B cell (primary cell): ENCODE results near the gene PCGF1. TPM values are rescaled to one million over a fixed set of nuclear protein-coding genes. Genes with fewer than 3 reads are reported as not detected.

Experiments
- ATAC-seq: fragments of 200-7000 bp; cut with Tn5 transposase; one replicate; pipeline ENCODE4 v1.10.0; 2021; ENCODE audit warnings: low read depth, mild to moderate bottlenecking, moderate number of reproducible peaks, moderate library complexity
- CTCF ChIA-PET: fragments of 350-600 bp; sonication (Branson Sonifier 250); formaldehyde crosslinking; loops from one replicate; lab custom pipeline; 2021; ENCODE audit warnings: antibody characterized with exemption, inconsistent platforms; lab: Charles Lee
- POLR2A ChIA-PET: fragments of 350-600 bp; sonication (Branson Sonifier 250); formaldehyde crosslinking; loops from one replicate; lab custom pipeline; 2021; ENCODE audit warnings: antibody characterized with exemption; lab: Charles Lee
- DNase-seq: peaks from one replicate; pipeline ENCODE4 v3.0.0; 2013
- H2AFZ ChIP-seq: 2 replicates; pipeline ENCODE4 v1.6.1; 2012; ENCODE audit warnings: mild to moderate bottlenecking, low read depth, low read length; ENCODE audit not compliant: insufficient read depth, poor library complexity, severe bottlenecking
- H3K27ac ChIP-seq, 2 donors: 1 replicate in 1 of 2; 2 replicates in 1 of 2; pipeline ENCODE4 v1.5.1; 2012 to 2013; ENCODE audit warnings: low read length in 2 of 2, mild to moderate bottlenecking in 2 of 2, moderate library complexity in 1 of 2
- H3K27me3 ChIP-seq, 4 experiments: fragments of 200-600 bp in 1 of 4; sonication (generic) in 1 of 4; replicated peaks in 1 of 4; 1 replicate in 2 of 4; 2 replicates in 2 of 4; pipeline versions ENCODE4 v1.6.1 to v1.7.0; 2013 to 2016; ENCODE audit warnings: low read length in 3 of 4, mild to moderate bottlenecking in 2 of 4, mixed read lengths in 1 of 4, moderate library complexity in 1 of 4; ENCODE audit not compliant: insufficient read depth in 4 of 4, control insufficient read depth in 3 of 4; ENCODE audit errors: control extremely low read depth in 1 of 4
- H3K36me3 ChIP-seq, 2 experiments: replicated peaks in 1 of 2; 1 replicate in 1 of 2; 2 replicates in 1 of 2; pipeline versions ENCODE4 v1.6.1 to v1.7.1; 2013; ENCODE audit warnings: low read length in 1 of 2; ENCODE audit not compliant: insufficient read depth in 2 of 2, control insufficient read depth in 1 of 2; ENCODE audit errors: control extremely low read depth in 1 of 2, extremely low read depth in 1 of 2
- H3K4me1 ChIP-seq, 2 donors: fragments of 200-600 bp in 1 of 2; sonication (generic) in 1 of 2; 1 replicate in 1 of 2; 2 replicates in 1 of 2; pipeline versions ENCODE4 v1.5.1 to v1.6.1; 2013 to 2017; ENCODE audit warnings: low read length in 2 of 2; ENCODE audit not compliant: control insufficient read depth in 2 of 2, insufficient read depth in 2 of 2
- H3K4me2 ChIP-seq: replicated peaks from 2 replicates; pipeline ENCODE3; 2012; ENCODE audit warnings: mild to moderate bottlenecking, low read depth, low read length; ENCODE audit not compliant: poor library complexity, severe bottlenecking
- H3K4me3 ChIP-seq, 5 experiments: fragments of 200-600 bp in 1 of 5; sonication (generic) in 1 of 5; 1 replicate in 3 of 5; 2 replicates in 2 of 5; pipeline versions ENCODE4 v1.5.1 to v1.7.0; 2011 to 2016; ENCODE audit warnings: low read length in 4 of 5, mild to moderate bottlenecking in 4 of 5, low read depth in 2 of 5, control low read depth in 1 of 5, moderate library complexity in 1 of 5; ENCODE audit not compliant: insufficient read depth in 1 of 5; ENCODE audit errors: control extremely low read depth in 1 of 5, extremely low read depth in 1 of 5
- H3K79me2 ChIP-seq: fragments of 200-600 bp; sonication (generic); one replicate; pipeline ENCODE4 v1.6.0; 2016; ENCODE audit warnings: low read length; ENCODE audit not compliant: control insufficient read depth, insufficient read depth
- H3K9ac ChIP-seq: fragments of 200-600 bp; sonication (generic); 2 replicates; pipeline ENCODE4 v1.6.1; 2017; ENCODE audit warnings: mild to moderate bottlenecking, low read length, moderate library complexity
- H3K9me3 ChIP-seq, 3 donors: one replicate each; pipeline versions ENCODE4 v1.6.1 to v1.7.1; 2013; ENCODE audit warnings: low read length in 2 of 3; ENCODE audit not compliant: control insufficient read depth in 2 of 3, insufficient read depth in 1 of 3; ENCODE audit errors: control extremely low read depth in 1 of 3
- H4K20me1 ChIP-seq: 2 replicates; pipeline ENCODE4 v1.6.0; 2012; ENCODE audit warnings: mild to moderate bottlenecking, low read length; ENCODE audit not compliant: insufficient read depth, control insufficient read depth, poor library complexity, severe bottlenecking
- H3K27ac Mint-ChIP-seq: one replicate; pipeline ENCODE4 v1.8.0; 2021; ENCODE audit warnings: mixed read lengths
- H3K27me3 Mint-ChIP-seq: one replicate; pipeline ENCODE4 v1.8.0; 2021; ENCODE audit warnings: mixed read lengths
- H3K4me1 Mint-ChIP-seq: one replicate; pipeline ENCODE4 v1.8.0; 2021; ENCODE audit warnings: mixed read lengths
- H3K4me3 Mint-ChIP-seq: one replicate; pipeline ENCODE4 v1.8.0; 2021; ENCODE audit warnings: mixed read lengths
- H3K9me3 Mint-ChIP-seq: one replicate; pipeline ENCODE4 v1.8.0; 2022; ENCODE audit warnings: mixed read lengths; ENCODE audit not compliant: insufficient read depth
- CTCF ChIP-seq: fragments of 200-600 bp; IDR thresholded peaks from one replicate; pipeline ENCODE4 v1.8.0; 2022; ENCODE audit warnings: antibody characterized with exemption, mild to moderate bottlenecking
- EZH2 ChIP-seq: IDR thresholded peaks from 2 replicates; pipeline ENCODE4 v1.6.1; 2012; ENCODE audit warnings: borderline replicate concordance, low read depth, mild to moderate bottlenecking, moderate library complexity, low read length; ENCODE audit not compliant: insufficient read depth, poor library complexity, severe bottlenecking
- WGBS: methylation state at CpG from one replicate; pipeline ENCODE4 v1.1.5; 2013; ENCODE audit warnings: missing lambda C conversion rate; ENCODE audit not compliant: insufficient coverage; 5-methylcytosine and 5-hydroxymethylcytosine counted together
- intact Hi-C: fragments of 100-400 bp; cut with micrococcal nuclease; formaldehyde crosslinking; loops from one replicate; pipeline ENCODE4 v1.10.0; 2022
- polyA plus RNA-seq: library from polyadenylated mRNA; depleted of rRNA; stranded (reverse); fragments of >200 nt; gene quantifications from 2 replicates; pipeline ENCODE4 v1.2.3, GENCODE V29; 2012
- total RNA-seq, 2 donors: library from RNA; stranded (reverse); fragments of 120-200 nt in 1 of 2; gene quantifications; 1 replicate in 1 of 2; 2 replicates in 1 of 2; pipeline versions ENCODE4 v1.2.3 to v1.2.4, GENCODE V29; 2013 to 2022

PCGF1 gene
- total and polyA plus RNA-seq, 2 donors (not counting 1 experiment from before 2014, with no cell fraction given), result 21.9 to 40.1 TPM

GRCh38 chr2:74530239-74531187 lies 23.0 kb upstream of the PCGF1 start:
- H4K20me1 ChIP-seq, result peaks cover 17% of the 10 kb centered on the region
- H3K36me3 ChIP-seq, result peaks cover 0 to 47% of the 10 kb centered on the region in 2 experiments
- peak overlapping the region; percentile 97 for H3K4me3 Mint-ChIP-seq
- TF ChIP-seq EZH2 (no peak), CTCF (no peak)
- H3K27me3 Mint-ChIP-seq, result no peaks in the 10 kb centered on the region
- ChIA-PET POLR2A (interaction anchor here (0.9 to 2.7 kb wide), 14 partner anchors 9 to 1246 kb away, joined by 3 to 19 read pairs (median 6); partner anchors contain the start of genes CCDC142, FBXO41, INO80B and LBX2), CTCF (interaction anchor here (1.0 to 9.6 kb wide), 16 partner anchors 9 to 383 kb away, joined by 3 to 71 read pairs (median 6); partner anchors contain the start of genes BOLA3, CCDC142, INO80B and PCGF1)
- H3K27me3 ChIP-seq, result no peaks in the 10 kb centered on the region
- no peaks in the 10 kb centered on the region for H3K9me3 ChIP-seq
- DNase-seq (peak; percentile 77), ATAC-seq (peak; percentile 9)
- peak overlapping the region; percentile 96 for H3K27ac Mint-ChIP-seq
- peak overlapping the region; percentile 95 for H3K4me2 ChIP-seq
- peak overlapping the region; percentile 62 to 98 (median 70) for H3K4me3 ChIP-seq
- H3K79me2 ChIP-seq, result peaks cover 31% of the 10 kb centered on the region
- peak overlapping the region; percentile 78 for H3K9ac ChIP-seq
- H3K27ac ChIP-seq, result peak overlapping the region; percentile 84 to 90
- H3K9me3 Mint-ChIP-seq, result no peaks in the 10 kb centered on the region
- intact Hi-C loops, result loop anchor here (1.0 to 5.0 kb wide), 3 partner anchors 24 to 56 kb away; partner anchors contain the start of genes DOK1 and LBX2
- peak overlapping the region; percentile 81 for H2AFZ ChIP-seq
- peaks cover 43% of the 10 kb centered on the region for H3K4me1 Mint-ChIP-seq
- WGBS, result under 1% methylated on average over 50 of the region's 54 CpGs
- H3K4me1 ChIP-seq, result peaks cover 39 to 49% of the 10 kb centered on the region in 2 donors
